Nephron (organoid): ENCODE results near the gene DNAAF1.

Experiments used
- H3K27ac Mint-ChIP-seq, 3 experiments: 2 replicates each; pipeline ENCODE4 v1.8.0; 2020; ENCODE audit warnings: mixed read lengths in 3 of 3, mild to moderate bottlenecking in 2 of 3, moderate library complexity in 1 of 3
- H3K27me3 Mint-ChIP-seq: 2 replicates; pipeline ENCODE4 v1.8.0; 2021; ENCODE audit warnings: low read depth, mild to moderate bottlenecking, moderate library complexity, mixed read lengths
- H3K36me3 Mint-ChIP-seq: 2 replicates; pipeline ENCODE4 v1.8.0; 2020; ENCODE audit warnings: low read depth, mixed read lengths
- H3K4me1 Mint-ChIP-seq: 2 replicates; pipeline ENCODE4 v1.8.0; 2020; ENCODE audit warnings: mixed read lengths
- H3K4me3 Mint-ChIP-seq, 3 experiments: 2 replicates each; pipeline ENCODE4 v1.8.0; 2020; ENCODE audit warnings: mild to moderate bottlenecking in 3 of 3, mixed read lengths in 3 of 3, moderate library complexity in 2 of 3
- H3K9me3 Mint-ChIP-seq: 2 replicates; pipeline ENCODE4 v1.8.0; 2020; ENCODE audit warnings: mixed read lengths
- TF ChIP-seq, protein P1 (sequence below), 3 experiments: fragments of 200-600 bp; sonication (generic); IDR thresholded peaks; one replicate each; pipeline ENCODE4 v1.5.0; 2021; ENCODE audit warnings: antibody characterized with exemption in 3 of 3; ENCODE audit not compliant: unreplicated experiment in 3 of 3

DNAAF1 gene

DNA sequence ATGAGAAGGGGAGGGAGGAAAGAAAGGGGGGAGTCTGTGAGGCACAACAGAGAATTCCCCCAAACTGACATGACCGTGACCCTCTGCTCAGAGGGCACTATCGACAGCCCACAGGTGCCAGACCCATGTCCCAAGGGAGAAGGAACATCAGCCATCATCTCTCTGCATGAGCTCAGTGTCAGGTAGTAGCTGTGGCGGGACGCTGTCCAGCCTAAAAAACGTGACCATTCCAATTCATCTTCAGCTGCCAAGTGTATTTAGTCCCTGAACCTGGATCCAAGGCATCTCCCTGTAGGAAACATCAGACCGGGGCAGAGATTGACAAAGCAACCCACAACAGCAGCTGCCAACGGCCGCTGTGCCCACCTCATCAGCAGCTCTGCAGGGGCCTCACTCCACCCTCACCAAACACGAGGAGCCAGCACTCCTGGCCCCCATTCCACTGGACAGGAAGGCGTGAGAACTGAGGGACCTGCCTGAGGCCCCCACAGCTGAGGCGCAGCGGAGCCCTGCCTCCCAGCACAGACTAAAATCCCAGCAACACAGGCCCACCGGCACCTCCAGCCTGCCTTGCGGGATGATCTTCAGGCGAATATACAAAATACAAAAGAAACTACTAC, 33.1 kb downstream of the DNAAF1 start:
- Mint-ChIP-seq H3K36me3 (peaks cover 13% of the 10 kb centered on the region), H3K9me3 (no peaks in the 10 kb centered on the region), H3K27ac (peak overlapping the region; percentile 56 to 74 (median 72)), H3K4me1 (peaks cover 21% of the 10 kb centered on the region), H3K27me3 (no peaks in the 10 kb centered on the region), H3K4me3 (peak overlapping the region in 1 of 3 experiments; percentile 25)
- TF ChIP-seq, protein P1, sequence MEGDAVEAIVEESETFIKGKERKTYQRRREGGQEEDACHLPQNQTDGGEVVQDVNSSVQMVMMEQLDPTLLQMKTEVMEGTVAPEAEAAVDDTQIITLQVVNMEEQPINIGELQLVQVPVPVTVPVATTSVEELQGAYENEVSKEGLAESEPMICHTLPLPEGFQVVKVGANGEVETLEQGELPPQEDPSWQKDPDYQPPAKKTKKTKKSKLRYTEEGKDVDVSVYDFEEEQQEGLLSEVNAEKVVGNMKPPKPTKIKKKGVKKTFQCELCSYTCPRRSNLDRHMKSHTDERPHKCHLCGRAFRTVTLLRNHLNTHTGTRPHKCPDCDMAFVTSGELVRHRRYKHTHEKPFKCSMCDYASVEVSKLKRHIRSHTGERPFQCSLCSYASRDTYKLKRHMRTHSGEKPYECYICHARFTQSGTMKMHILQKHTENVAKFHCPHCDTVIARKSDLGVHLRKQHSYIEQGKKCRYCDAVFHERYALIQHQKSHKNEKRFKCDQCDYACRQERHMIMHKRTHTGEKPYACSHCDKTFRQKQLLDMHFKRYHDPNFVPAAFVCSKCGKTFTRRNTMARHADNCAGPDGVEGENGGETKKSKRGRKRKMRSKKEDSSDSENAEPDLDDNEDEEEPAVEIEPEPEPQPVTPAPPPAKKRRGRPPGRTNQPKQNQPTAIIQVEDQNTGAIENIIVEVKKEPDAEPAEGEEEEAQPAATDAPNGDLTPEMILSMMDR (IDR thresholded peaks at IDR 0.05; ENCODE audit: unreplicated experiment in 3 of 3): no peak

DNA sequence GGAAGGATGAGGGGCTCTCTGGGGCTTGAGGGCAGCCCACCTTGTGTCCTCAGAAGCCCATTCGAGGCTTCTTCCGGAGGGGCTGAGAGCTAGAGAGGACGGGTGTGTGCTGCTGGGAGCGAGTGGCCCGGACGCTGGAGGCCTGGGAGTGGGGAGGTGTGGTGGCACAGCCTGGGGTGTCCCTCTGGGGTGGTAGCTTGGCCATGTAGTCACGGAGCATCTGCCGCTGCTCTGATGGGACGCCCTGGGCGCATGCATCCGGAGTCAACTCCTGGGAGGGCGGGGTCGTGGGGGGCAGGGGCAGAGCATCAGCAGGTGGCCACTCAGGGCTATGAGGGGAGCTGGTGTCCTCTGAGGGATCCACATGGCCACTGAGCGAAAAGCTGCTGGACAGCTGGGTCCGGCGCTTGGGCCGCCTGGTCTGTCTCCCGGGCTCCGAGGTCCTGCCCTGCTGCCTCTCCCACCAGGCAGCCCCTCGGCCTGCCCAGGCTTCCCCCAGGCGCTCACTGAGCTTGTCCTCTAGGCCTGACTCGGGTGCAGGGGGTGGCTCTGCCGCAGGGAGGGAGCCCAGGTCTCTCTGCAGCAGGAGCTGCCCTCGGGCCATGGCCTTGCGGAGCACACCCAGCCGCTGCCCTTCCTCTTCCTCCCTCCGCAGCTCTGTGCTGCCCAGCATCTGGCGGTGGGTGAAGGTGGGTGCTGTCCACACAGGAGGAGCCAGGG, 33.9 kb downstream of the DNAAF1 start:
- Mint-ChIP-seq H3K9me3 (no peaks in the 10 kb centered on the region), H3K4me1 (peaks cover 21% of the 10 kb centered on the region), H3K36me3 (peaks cover 18% of the 10 kb centered on the region), H3K27ac (peak overlapping the region in 2 of 3 experiments; percentile 72 to 74), H3K27me3 (no peaks in the 10 kb centered on the region), H3K4me3 (no peak overlapping the region)
- TF ChIP-seq, protein P1 (IDR thresholded peaks at IDR 0.05; ENCODE audit: unreplicated experiment in 3 of 3): no peak

DNA sequence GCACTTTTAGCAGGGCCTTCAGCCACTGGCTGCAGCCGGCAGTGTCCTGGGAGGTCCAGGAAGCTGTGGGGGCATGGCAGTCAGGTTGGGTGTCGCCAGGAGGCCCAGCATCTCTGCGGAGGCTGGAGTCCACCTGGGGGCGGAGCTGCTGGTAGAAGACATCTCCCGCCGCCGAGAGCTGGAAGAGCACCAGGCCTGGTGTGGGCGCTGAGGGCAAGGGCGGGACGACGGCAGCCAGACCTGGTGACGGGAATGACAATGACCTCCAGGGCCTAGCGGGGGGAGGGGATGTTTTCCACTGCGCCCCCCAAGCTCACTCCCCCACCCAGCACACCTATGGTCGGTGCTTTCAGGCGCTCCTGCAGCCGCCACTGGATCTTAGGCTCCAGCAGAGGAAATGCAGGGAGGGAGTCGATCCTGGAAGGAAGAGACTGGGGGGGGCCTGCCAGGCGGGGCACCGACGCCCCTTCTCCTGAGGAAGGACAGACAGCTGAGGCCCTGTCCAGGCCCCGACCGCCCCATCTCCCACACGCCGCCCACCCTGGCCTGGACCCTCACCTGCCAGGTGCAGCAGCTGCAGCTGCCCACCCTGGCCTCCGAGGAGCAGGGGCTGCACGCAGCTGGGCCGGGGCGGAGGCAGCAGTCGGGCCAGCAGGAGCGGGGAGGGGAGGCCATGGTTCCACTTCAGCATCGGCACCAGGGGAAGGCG, 34.7 kb downstream of the DNAAF1 start:
- peaks cover 23% of the 10 kb centered on the region for H3K4me1 Mint-ChIP-seq
- H3K27me3 Mint-ChIP-seq: no peaks in the 10 kb centered on the region
- no peaks in the 10 kb centered on the region for H3K9me3 Mint-ChIP-seq
- no peak overlapping the region for H3K4me3 Mint-ChIP-seq
- TF ChIP-seq, protein P1 (IDR thresholded peaks at IDR 0.05; ENCODE audit: unreplicated experiment in 3 of 3): no peak
- no peak overlapping the region for H3K27ac Mint-ChIP-seq
- peaks cover 24% of the 10 kb centered on the region for H3K36me3 Mint-ChIP-seq

DNA sequence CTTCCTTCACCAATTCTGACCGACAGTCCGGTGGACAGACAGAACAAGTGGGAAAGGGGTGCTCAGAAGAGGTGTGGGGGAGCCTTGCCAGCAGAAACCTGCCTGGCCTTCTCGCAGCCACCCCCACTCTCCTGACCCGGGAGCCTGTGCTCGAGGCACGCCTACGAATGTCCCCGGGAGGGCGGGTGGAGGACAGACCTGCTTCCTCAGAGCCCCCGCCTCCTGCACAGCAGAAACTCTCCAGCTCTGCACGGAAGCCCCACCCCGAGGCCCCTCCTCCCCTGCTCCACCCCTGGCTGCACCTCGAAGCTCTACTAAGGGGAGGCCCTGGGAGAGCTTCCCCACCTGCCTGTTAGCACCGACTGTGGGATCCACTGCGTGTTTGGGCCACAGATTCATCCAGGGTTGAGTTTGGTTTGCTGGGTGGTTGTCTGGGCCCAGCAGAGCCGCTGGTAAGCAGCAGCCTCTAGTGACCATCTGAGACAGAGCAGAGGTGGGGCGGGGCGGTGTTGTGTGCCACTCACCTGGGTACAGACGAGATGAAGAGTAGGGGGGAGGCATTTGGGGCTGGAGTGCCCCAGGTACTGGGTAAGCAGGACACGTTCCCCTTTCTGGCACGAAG, 35.5 kb downstream of the DNAAF1 start:
- Mint-ChIP-seq H3K4me1 (peaks cover 24% of the 10 kb centered on the region), H3K36me3 (peaks cover 28% of the 10 kb centered on the region), H3K4me3 (no peak overlapping the region), H3K27ac (no peak overlapping the region), H3K27me3 (no peaks in the 10 kb centered on the region), H3K9me3 (no peaks in the 10 kb centered on the region)
- TF ChIP-seq, protein P1 (IDR thresholded peaks at IDR 0.05; ENCODE audit: unreplicated experiment in 3 of 3): no peak

DNA sequence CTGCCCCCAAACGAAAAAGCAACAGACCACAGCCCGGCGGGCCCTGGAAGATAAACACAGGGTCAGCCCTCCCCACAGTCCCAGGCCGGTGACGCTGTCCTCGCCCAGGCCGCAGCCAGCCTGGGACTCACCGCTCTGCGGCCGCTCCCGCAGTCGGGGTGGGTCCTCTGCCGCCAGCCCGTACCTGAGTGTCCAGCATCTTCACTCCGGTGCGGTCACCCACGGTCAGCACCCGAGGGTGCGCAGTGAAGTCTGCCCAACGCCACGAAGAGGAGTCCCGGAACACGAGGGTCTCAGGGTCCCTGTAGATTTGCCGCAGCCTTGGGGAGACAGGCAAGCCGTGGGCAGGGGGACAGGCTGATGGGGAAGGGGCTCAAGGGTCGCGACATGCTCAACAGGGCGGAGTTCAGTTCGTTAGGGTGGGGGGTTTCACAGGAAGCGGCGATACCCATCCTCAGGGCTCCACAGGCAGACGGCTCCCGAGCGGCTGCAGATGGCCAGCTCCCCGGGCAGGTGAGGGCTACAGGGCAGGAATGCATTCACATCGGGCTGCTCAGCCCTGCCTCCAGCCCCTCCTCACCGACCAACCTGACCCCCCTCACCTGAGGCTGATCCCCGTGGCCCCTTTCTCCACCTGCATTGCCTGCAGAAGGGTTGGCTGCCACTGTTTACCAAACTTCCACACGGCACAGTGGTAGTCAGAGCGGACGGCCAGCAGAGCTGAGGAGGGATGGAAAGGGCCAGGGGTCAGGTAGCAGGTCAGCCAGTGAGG, 36.2 kb downstream of the DNAAF1 start:
- Mint-ChIP-seq H3K4me3 (no peak overlapping the region), H3K36me3 (peaks cover 28% of the 10 kb centered on the region), H3K27ac (no peak overlapping the region), H3K27me3 (no peaks in the 10 kb centered on the region), H3K9me3 (no peaks in the 10 kb centered on the region), H3K4me1 (peaks cover 24% of the 10 kb centered on the region)
- TF ChIP-seq, protein P1 (IDR thresholded peaks at IDR 0.05; ENCODE audit: unreplicated experiment in 3 of 3): no peak
